GM19463 (cell line): ENCODE results near the gene DGKQ.
"Not testable (repeated sequence)": the region's sequence is repeated elsewhere in the genome, so short reads cannot be mapped to it uniquely, and the experiment has no call there.

Experiments used
- ATAC-seq: cut with Tn5 transposase; IDR thresholded peaks from one replicate; pipeline ENCODE4 v1.9.1; 2021; ENCODE audit warnings: mild to moderate bottlenecking, moderate library complexity; ENCODE audit not compliant: unreplicated experiment

DGKQ gene

GRCh38 chr4:929096-929765 is 44.1 kb downstream of the DGKQ start:
- no peak for ATAC-seq

GRCh38 chr4:927566-927965 is 45.8 kb downstream of the DGKQ start:
- not testable (repeated sequence) for ATAC-seq

DNA sequence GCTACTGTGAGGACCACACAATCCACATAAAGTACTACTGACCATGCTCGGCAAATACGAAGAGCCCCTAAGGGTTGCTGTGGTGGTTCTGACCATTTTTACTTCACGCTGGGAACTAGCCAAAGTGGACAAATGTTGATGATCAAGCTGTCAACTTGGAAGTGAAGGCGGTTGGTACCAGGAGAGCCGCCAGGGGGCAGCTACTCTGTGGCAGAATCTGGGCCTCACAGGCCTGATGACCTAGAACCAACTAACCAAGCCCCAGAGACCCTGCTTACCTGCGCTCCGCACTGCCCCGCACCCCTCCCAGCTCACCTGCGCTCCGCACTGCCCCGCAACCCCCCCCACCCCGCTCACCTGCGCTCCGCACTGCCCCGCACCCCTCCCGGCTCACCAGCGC is 46.8 kb downstream of the DGKQ start:
- no peak for ATAC-seq

DNA sequence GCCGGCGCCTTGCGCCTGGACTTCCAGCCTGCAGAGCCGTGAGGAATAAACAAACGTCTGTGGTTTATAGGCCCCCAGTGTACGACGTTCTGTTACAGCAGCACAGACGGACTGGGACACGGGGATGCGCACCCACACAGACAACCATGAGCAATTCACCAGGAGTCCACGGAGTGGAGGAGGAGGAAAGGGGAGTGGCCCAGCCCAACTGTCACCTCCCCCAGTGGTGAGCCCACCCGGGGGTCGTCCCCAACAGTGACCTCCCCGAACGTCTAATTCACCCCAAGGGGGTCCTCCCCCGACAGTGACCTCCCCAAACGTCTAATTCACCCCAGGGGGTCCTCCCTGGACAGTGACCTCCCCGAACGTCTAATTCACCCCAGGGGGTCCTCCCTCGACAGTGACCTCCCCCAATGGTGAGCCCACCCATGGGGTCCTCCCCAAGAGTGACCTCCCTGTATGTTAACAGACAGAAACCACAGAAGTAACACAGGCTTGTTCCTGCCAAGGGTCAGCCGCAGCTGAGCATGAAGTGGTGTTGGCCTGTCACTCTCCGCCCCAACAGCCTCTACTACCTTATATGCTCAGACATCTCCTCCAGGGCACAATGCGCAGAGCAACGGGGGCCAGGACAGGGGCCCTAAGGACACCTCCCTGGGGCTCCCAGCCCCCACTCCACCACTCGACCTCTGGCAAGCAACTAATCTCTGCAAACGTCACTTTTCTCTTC is 47.4 kb downstream of the DGKQ start:
- no peak for ATAC-seq

GRCh38 chr4:925171-925570 is 48.2 kb downstream of the DGKQ start:
- no peak for ATAC-seq

GRCh38 chr4:924107-925096 is 49.0 kb downstream of the DGKQ start:
- peak; percentile 56 for ATAC-seq

GRCh38 chr4:921830-922331 is 51.5 kb downstream of the DGKQ start:
- ATAC-seq = peak; percentile 52

DNA sequence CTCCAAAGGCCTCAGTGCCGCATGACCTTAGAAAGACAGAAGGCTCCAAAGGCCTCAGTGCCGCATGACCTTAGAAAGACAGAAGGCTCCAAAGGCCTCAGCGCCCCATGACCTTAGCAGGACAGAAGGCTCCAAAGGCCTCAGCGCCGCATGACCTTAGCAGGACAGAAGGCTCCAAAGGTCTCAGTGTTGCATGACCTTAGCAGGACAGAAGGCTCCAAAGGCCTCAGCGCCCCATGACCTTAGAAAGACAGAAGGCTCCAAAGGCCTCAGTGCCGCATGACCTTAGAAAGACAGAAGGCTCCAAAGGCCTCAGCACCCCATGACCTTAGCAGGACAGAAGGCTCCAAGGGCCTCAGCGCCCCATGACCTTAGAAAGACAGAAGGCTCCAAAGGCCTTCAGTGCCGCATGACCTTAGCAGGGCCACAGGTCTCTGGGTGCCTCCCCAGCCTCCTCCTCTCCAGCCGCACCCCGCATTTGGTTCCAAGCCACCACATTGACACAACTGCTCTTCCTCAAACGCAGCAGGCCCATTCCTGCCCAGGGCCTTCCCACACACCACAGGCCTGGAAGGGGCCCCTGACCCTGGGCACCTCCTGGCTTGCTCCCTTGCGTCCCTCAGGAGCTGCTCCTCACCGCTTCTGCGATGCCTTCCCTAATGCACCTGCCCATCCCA is 54.2 kb downstream of the DGKQ start:
- not testable (repeated sequence) for ATAC-seq

DNA sequence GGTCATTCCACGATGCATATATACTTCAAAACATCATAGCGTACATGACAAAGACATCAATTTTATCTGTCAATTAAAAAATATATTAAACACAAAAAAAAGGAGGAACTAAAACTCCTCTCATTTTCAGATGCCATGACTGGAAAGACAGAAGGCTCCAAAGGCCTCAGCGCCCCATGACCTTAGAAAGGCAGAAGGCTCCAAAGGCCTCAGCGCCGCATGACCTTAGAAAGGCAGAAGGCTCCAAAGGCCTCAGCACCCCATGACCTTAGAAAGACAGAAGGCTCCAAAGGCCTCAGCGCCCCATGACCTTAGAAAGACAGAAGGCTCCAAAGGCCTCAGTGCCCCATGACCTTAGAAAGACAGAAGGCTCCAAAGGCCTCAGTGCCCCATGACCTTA is 54.8 kb downstream of the DGKQ start:
- ATAC-seq = not testable (repeated sequence)

DNA sequence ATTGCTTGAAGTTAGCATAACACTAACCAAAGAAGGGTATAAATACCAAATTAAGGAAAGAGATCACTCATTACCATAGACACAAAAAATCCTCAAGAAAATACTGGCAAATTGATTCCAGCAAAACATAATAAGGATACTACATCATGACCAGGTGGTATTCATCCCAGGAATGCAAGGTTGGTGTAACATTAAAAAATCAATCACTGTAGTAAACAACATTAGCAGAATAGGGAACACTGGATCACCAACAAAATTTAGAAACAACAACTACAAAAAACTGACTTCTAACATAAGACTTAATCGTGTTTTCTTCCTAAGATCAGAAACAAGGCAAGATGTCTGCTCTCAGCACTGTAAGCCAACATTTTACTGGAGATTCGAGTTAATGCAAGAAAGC is 55.4 kb downstream of the DGKQ start:
- ATAC-seq = no peak

DNA sequence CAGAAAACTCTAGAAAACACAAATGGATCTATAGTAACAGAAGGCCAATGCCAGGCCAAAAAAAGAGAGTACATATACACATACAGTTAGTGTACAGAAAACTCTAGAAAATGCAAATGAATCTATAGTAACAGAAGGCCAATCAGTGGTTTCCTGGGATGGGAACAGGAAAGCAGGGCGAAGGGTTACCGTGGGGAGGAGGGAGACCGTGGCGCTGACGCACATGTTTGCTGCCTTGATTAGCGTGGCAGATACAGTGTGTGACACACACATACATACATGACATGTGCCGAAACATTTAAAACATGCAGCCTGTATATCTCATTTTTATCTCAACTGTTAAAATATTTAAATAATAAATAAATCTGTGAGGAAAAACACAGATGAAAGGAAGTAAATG is 55.9 kb downstream of the DGKQ start:
- ATAC-seq = no peak

GRCh38 chr4:915595-915994 is 57.8 kb downstream of the DGKQ start:
- no peak for ATAC-seq

DNA sequence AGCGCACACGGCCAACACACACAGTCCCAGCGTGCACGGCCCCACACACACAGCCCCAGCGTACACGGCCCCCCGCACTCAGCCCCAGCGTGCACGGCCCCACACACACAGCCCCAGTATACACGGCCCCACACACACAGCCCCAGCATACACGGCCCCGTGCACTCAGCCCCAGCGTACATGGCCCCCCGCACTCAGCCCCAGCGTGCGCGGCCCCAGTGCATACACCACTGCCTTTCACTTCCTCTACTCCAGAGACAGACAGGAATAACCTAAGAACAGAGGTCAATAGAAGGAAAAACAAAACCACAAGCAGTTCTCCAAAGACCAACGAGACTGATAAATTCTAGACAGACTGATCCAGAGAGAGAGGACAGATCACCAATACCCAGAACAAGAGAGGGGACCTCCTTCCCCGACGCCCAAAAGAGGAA is 58.3 kb downstream of the DGKQ start:
- no peak for ATAC-seq

- no peak for ATAC-seq
Observed at GRCh38 chr4:914531-914930, 58.8 kb downstream of the DGKQ start.

DNA sequence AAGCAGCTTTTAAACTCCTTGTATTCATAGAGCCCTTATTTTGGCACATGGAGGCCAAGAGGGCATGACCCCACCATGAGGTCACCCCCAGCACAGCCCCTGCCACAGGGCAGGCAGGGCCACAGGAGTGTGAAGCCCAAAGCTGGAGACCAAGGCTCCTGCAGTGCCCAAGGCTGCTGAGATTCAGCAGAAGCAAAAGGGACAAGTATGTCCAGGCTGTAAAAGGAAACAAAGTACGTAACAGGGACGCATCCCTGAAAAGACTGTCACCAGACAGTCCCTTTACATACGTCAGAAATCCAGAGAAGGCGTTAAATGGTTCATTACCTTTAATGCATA is 60.1 kb downstream of the DGKQ start:
- ATAC-seq = no peak

- no peak for ATAC-seq
Observed at GRCh38 chr4:912548-913279, 60.7 kb downstream of the DGKQ start.

DNA sequence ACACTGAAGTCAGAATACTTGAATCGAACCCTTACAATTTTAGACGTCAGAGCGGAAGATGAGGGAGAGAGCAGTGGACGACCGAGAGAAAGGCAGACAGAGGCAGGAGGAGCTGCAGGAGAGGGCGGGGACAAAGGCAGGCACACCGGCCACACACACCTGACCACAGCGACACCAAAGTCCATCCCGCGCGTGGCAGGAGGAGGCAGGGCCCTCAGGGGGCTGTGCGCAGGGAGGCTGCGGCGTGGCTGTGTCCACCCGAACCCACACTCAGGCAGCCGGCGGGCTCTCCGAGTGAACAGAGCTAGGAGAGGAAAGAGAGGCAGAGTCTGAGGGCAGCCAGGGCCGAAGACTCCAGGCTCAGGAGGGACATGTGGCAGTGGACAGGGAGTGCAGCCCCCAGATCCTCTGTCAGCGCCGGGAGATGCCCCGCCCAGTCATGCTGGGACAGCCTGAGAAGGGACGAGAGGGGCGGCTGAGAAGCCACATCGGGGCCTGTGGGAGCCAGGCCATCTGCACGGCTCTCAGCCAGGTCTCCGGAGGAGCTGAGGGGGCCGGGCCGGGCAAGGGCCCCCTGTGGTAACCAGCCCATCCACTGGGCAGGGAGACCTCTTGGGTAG is 61.4 kb downstream of the DGKQ start:
- ATAC-seq = no peak

GRCh38 chr4:911221-911751 is 62.1 kb downstream of the DGKQ start:
- no peak for ATAC-seq

DNA sequence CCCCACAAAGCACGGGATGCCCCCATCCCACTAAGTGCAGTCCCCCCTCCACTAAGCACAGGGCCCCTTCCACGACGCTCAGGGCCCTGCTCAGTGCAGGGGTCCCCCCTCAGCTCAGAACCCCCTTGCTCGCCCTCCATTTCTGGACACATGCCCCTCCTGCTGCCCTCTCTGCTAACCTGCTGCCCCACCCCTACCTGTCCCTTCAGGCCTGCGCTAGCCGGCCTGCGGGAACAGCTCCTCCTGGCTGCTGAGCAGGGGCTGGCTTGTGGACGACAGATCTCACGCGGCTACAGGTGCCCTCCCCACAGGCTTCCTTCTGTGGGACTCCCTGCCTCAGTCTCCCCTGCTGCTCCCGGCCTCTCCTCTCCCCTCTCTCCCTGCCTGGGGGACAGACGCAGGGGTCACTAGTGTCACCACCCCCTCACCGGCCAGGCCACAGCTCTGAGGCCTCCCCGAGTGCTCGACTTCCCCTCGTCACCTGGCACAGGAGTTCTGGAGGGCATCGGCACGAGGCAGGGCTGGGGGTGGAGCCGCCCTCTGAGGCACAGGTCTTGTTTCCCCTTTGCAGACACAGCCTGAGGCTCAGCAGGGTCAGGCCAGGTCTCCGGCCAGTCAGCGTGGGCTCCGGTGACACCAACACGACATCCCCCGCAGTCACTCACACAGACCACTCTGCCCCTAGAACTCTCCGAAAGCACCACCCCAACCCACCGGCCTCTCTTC is 62.8 kb downstream of the DGKQ start:
- ATAC-seq = no peak
